Mesodermal cell (in vitro differentiated cells): ENCODE data around the gene KRTAP1-1.
"Not testable (repeated sequence)": the region's sequence is repeated elsewhere in the genome, so short reads cannot be mapped to it uniquely, and the experiment has no call there.

Experiments used
- H3K27ac ChIP-seq: 2 replicates; pipeline ENCODE4 v1.7.0; 2013; ENCODE audit warnings: mild to moderate bottlenecking, low read depth, low read length, moderate library complexity; ENCODE audit not compliant: severe bottlenecking
- H3K36me3 ChIP-seq: 2 replicates; pipeline ENCODE4 v1.7.1; 2013; ENCODE audit warnings: mild to moderate bottlenecking, low read length, moderate library complexity; ENCODE audit not compliant: control insufficient read depth, insufficient read depth
- H3K4me1 ChIP-seq: one replicate; pipeline ENCODE4 v1.7.1; 2013; ENCODE audit warnings: mild to moderate bottlenecking, low read length; ENCODE audit not compliant: insufficient read depth, control insufficient read depth, poor library complexity, severe bottlenecking
- H3K4me3 ChIP-seq: 2 replicates; pipeline ENCODE4 v1.7.0; 2013; ENCODE audit warnings: low read length, control low read depth, mild to moderate bottlenecking; ENCODE audit not compliant: insufficient read depth, poor library complexity, severe bottlenecking; ENCODE audit errors: extremely low read depth
- H3K9me3 ChIP-seq: 2 replicates; pipeline ENCODE4 v1.7.1; 2013; ENCODE audit warnings: mild to moderate bottlenecking, low read length, moderate library complexity; ENCODE audit not compliant: control insufficient read depth
- WGBS, 2 experiments: methylation state at CpG; one replicate each; pipeline ENCODE4 v1.1.5; 2013; ENCODE audit warnings: missing lambda C conversion rate in 2 of 2; ENCODE audit not compliant: insufficient coverage in 2 of 2; 5-methylcytosine and 5-hydroxymethylcytosine counted together

KRTAP1-1 gene

DNA sequence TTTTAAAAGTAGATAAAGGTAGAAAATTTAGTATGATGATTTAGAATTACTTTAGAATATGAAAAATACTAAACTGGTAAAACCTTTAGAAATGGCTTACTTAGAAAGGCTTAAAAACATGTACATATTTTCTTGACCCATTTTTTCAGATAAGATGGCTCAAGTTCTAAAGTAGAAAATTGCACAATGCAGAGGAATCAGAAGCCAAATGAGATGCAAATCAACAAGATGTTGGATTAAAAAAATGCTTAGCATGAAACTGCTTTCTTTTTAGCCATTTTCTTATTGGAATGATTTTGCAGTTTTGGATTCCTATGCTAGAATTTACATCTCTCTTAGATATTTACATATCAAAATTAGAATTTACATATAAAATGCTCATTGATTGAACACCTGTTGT lies 30.8 kb downstream of the KRTAP1-1 start:
- Histone ChIP-seq H3K36me3 (no peaks in the 10 kb centered on the region), H3K4me1 (peaks cover 11% of the 10 kb centered on the region), H3K9me3 (no peaks in the 10 kb centered on the region), H3K4me3 (no peak overlapping the region), H3K27ac (no peak overlapping the region)

DNA sequence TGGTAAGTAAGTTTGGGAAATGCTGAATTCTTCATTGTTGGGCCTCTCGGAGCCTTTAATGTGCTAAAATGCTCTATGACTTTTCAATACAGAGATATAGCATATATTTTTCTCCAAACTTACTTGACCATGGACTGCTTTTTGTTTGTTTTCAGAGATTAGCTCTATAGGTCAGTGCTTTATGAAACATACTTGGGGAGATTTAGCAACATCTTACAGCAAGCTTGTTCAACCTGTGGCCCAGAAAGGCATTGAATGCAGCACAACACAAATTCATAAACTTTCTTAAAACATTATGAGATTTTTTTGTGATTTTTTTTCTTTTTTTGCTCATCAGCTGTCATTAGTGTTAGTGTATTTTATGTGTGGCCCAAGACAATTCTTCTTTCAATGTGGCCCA lies 31.3 kb downstream of the KRTAP1-1 start:
- Histone ChIP-seq H3K4me1 (peaks cover 11% of the 10 kb centered on the region), H3K27ac (no peak overlapping the region), H3K9me3 (no peaks in the 10 kb centered on the region), H3K36me3 (no peaks in the 10 kb centered on the region), H3K4me3 (no peak overlapping the region)
- WGBS, 2 experiments: no CpG with 5 or more reads among the region's 1 CpG

DNA sequence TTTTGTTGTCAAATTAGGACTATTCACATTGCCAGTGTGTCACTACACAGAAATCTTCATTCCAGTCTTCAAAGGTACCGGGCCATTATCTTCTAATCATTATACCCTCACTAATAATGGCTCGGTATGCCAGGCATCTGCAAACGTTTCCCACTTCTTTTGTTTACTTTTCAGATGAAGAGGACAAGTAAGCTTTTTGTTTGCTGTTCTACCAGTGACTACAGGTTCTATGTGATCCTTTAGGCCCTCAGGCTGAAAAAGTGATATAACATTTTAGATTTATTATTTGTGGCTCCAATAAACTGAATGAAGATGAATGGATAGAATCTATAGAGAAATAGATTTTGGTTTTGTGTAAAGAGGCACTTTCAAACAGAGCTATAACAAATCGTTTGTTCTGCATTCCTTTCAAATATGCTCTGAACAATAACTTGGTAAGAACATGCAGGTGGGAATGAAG lies 31.9 kb downstream of the KRTAP1-1 start:
- WGBS, 2 experiments: 60% methylated on average over 2 of the region's 4 CpGs; no CpG with 5 or more reads in 1 of the 2 experiments

DNA sequence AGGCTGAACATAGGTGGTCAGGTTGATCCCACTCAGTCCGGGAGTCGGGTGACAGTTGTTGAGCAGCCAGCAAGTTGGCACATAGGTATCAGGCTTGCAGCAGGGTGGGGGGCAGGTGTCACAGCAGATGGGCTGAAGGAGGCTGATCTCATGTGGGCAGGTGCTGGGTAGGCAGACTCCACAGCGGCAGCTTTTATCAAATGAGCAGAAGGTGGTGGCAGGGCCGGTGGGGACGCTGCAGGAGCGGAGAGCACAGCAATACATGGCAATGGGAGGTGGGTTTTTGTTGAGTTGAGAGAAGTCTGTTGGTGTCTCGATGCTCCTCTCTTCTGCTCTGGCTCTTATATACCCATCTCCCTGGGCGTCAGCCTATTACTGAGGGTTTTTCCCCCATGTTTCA lies 32.4 kb downstream of the KRTAP1-1 start, which contains the start of gene KRTAP3-1:
TSS of gene KRTAP3-1 (minus strand) at position 318 of the 400 bp plus-strand sequence. CDS start at position 264, 54 bp downstream.
- H3K4me3 ChIP-seq: no peak within 1 kb of the TSS
- no peak within 1 kb of the TSS for H3K27ac ChIP-seq
- H3K4me1 ChIP-seq: peaks cover 11% of the 10 kb centered on the region
- WGBS, 2 experiments: 85 to 87% methylated on average over 4 to 6 of the region's 8 CpGs
- H3K36me3 ChIP-seq: no peaks in the 10 kb centered on the region
- no peaks in the 10 kb centered on the region for H3K9me3 ChIP-seq

More for the DNA sequence above, 31.9 kb downstream of the KRTAP1-1 start:
- Histone ChIP-seq H3K36me3 (no peaks in the 10 kb centered on the region), H3K4me3 (no peak overlapping the region), H3K9me3 (no peaks in the 10 kb centered on the region), H3K27ac (no peak overlapping the region), H3K4me1 (peaks cover 11% of the 10 kb centered on the region)

DNA sequence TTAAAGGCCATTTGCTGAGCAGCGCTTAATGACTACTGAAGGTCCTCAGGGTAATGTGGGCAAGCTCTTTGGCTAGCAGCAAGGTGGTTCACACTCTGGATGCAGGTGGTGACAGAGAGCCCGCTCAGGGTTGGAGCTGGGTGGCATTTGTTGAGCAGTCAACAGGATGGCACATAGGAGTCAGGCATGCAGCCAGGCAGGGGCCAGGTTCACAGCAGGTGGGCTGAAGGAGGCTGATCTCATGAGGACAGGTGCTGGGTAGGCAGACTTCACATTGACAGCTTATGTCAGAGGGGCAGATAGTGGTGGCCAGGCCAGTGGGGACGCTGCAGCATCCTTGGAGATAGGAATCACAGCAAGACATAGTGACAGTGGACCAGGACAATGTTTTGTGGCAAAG lies 36.9 kb downstream of the KRTAP1-1 start:
- no peak overlapping the region for H3K4me3 ChIP-seq
- 100% methylated on average over 2 to 3 of the region's 3 CpGs for WGBS, 2 experiments
- peaks cover 8% of the 10 kb centered on the region for H3K4me1 ChIP-seq
- H3K27ac ChIP-seq: no peak overlapping the region
- no peaks in the 10 kb centered on the region for H3K36me3 ChIP-seq
- no peaks in the 10 kb centered on the region for H3K9me3 ChIP-seq

DNA sequence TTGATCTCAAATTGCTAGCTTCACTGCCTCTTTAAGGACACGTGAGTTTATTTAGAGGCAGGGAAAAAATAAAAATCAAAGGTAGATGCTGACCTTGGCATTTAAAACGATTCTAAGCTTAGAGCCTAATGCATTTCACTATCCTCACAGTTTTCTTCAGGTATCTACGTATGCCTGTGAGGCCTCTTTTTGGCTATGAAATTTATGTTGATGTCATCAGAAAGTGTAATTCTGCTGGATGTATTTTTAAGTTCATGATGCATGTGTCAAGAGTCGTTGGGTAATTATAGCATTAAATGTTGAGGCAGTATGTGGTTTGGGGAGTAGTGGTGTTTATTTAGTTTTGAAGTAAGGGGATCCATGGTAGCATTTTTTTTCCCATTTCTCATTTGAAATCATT lies 37.3 kb downstream of the KRTAP1-1 start:
- Histone ChIP-seq H3K9me3 (no peaks in the 10 kb centered on the region), H3K4me3 (no peak overlapping the region), H3K4me1 (peaks cover 3% of the 10 kb centered on the region), H3K36me3 (no peaks in the 10 kb centered on the region), H3K27ac (no peak overlapping the region)
- WGBS, 2 experiments: 71 to 100% methylated on average over 1 to 2 of the region's 4 CpGs

DNA sequence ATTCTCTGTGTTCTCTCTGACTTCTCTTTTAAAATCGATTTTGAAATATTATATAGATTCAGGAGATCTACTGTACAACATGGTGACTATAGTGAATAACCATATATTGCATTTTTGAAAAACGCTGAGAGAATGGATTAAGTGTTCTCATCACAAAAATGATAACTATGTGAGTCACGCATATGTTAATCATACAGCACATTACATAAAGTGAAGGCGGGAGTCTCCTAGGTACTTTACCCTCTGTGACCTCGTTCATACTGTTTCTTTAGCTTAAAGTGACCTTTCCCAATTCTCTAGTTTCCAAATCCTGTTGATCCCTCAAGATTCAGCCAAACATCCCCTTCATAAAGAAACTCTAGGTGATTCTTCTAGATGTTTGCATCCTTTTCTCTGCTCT lies 38.4 kb downstream of the KRTAP1-1 start:
- Histone ChIP-seq H3K36me3 (no peaks in the 10 kb centered on the region), H3K9me3 (no peaks in the 10 kb centered on the region), H3K27ac (no peak overlapping the region), H3K4me1 (no peaks in the 10 kb centered on the region), H3K4me3 (no peak overlapping the region)
- WGBS, 2 experiments: 71 to 73% methylated on average over 2 to 3 of the region's 5 CpGs

DNA sequence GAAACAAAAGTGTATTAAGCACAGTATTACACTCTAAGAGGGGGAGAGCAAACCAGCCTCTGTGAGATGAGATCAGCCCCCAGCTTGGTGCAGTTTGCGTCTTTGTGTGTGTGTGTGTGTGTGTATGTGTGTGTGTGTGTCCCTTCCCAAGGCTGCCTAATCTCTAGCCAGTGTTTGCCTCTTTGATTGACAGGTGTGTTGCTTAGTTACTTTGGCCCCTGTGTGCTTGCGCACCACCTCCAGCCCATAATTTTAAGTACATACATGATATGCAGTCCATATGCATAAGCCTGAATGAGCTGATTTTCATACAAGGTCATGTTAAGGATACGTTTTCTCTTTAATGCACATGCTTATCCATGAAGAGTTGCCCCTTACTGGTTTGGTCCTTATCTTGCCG lies 39.5 kb downstream of the KRTAP1-1 start:
- Histone ChIP-seq H3K36me3 (no peaks in the 10 kb centered on the region), H3K4me1 (no peaks in the 10 kb centered on the region), H3K4me3 (no peak overlapping the region), H3K27ac (no peak overlapping the region), H3K9me3 (no peaks in the 10 kb centered on the region)
- WGBS, 2 experiments: 88 to 100% methylated on average over 1 of the region's 4 CpGs

DNA sequence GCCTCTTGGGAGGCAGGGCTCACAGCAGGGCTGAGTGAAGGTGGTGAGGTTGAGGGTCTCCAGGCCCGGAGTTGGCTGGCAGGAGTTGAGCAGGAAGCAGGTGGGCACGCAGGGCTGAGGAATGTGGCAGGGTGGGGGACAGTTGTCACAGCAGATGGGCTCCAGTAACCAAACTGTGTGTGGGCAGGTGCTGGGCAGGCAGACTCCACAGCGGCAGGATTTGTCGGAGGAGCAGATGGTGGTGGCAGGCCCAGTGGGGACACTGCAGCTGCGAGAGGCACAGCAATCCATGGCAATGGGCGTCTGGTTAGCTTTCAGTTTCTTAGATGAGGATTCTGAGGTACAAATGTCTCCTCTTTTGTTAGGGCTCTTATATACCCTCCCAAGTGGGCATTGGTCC lies 41.7 kb downstream of the KRTAP1-1 start, which contains the start of gene KRTAP3-2:
TSS of gene KRTAP3-2 (minus strand) at position 344 of the 400 bp plus-strand sequence. CDS start at position 291, 53 bp downstream.
- not testable (repeated sequence) for H3K36me3 ChIP-seq, H3K9me3 ChIP-seq, H3K4me3 ChIP-seq, H3K27ac ChIP-seq, H3K4me1 ChIP-seq
- 85 to 89% methylated on average over 5 of the region's 6 CpGs for WGBS, 2 experiments

DNA sequence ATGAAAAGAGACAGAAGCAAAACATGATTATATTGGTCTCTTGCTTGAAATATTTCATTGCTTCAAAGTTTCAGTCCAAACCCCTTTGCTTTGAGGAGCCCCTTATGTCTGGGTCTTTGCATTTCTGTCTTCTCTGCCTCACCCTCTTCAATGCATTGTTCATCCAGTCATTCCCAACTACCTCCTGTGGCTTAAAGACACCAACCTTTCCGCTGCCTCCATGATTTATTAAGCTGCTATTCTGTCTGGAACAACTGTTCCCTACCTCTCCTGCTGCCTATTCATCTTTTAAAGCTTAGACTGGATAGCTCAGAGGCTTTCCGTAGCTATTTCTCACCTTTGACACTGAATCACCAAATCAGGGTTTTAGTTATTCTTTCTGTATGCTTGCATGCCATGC lies 43.9 kb downstream of the KRTAP1-1 start:
- no peaks in the 10 kb centered on the region for H3K4me1 ChIP-seq
- H3K4me3 ChIP-seq: no peak overlapping the region
- H3K36me3 ChIP-seq: no peaks in the 10 kb centered on the region
- H3K27ac ChIP-seq: no peak overlapping the region
- no peaks in the 10 kb centered on the region for H3K9me3 ChIP-seq
- WGBS, 2 experiments: 76 to 86% methylated on average over 1 to 2 of the region's 2 CpGs

DNA sequence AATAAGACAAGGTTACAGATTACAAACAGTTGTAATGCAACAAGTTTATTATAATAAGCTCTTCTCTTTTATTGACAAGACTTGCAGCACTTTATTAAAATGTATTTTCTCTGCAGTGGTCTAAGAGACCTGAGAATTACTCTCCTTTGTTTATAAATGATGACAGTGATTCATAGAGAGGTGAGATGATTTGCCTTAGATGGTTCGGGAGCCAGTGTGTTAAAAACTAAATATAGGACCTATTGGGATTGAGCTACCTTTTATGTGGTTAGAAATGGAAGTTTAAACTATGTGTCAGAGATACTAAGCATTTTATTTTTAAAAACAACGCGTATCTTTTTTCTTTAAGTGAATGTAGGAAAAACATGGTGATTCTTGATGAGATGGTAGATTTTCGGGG lies 44.4 kb downstream of the KRTAP1-1 start:
- WGBS, 2 experiments: 60 to 89% methylated on average over 1 of the region's 4 CpGs
- no peaks in the 10 kb centered on the region for H3K4me1 ChIP-seq
- no peaks in the 10 kb centered on the region for H3K36me3 ChIP-seq
- no peak overlapping the region for H3K4me3 ChIP-seq
- no peak overlapping the region for H3K27ac ChIP-seq
- no peaks in the 10 kb centered on the region for H3K9me3 ChIP-seq
